HL-60/S4 (cell line): Measurements from ENCODE around the gene TAF11L11.
"Not testable (repeated sequence)": the region's sequence is repeated elsewhere in the genome, so short reads cannot be mapped to it uniquely, and the experiment has no call there.

Experiments used
- in situ Hi-C: fragments of 300-500 bp; cut with MboI; formaldehyde crosslinking; loops from 2 replicates; pipeline ENCODE4 v1.14.3; 2022; ENCODE audit warnings: low sequenced_read_pairs

Gene TAF11L11

DNA sequence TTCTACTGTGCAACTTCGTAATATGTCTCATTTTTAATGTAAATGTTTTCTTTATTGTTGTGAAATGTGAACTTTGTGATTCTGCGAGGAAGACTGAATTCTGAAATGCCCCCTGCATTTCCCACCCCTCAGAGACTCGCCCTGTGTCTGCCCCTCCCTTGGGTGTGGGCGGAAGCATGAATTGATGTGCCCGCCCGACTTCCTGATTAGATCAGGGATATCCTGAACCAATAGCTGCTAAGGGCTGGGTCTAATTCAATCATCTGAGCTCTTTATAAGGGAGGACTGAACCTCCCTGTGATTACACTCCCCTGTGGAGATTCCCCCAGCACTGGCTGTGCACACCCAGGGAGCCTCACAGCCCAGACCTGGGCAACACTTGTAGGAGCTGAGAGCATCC, at the start of gene TAF11L11:
Gene TAF11L11 (plus strand): TSS at position 304 of the 400 bp plus-strand sequence.
- in situ Hi-C loops, result not testable (repeated sequence)

DNA sequence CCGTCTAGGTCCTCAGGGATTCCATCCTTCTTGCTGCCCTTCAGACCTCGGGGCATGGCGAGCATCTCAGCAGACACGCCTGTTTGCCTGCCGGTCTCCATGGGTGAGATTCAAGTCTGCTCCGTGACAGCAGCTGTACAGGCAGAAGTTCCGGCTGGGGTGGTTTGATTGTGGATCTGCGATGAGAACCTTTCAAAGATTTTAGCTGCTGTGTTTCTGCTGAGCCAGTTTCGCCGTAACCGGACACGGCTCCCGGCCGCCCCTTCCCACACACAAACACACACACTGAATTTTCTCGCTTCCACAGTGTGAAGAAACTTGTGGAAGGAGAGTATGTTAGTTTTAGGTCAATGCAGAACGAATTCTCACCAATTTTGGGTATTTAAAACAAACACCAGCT, 18.3 kb upstream of the TAF11L11 start, which contains the start of gene TAF11L7:
Gene TAF11L7 (minus strand): TSS at position 101 of the 400 bp plus-strand sequence.
- in situ Hi-C loops, result not testable (repeated sequence)

DNA sequence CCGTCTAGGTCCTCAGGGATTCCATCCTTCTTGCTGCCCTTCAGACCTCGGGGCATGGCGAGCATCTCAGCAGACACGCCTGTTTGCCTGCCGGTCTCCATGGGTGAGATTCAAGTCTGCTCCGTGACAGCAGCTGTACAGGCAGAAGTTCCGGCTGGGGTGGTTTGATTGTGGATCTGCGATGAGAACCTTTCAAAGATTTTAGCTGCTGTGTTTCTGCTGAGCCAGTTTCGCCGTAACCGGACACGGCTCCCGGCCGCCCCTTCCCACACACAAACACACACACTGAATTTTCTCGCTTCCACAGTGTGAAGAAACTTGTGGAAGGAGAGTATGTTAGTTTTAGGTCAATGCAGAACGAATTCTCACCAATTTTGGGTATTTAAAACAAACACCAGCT, 13.1 kb upstream of the TAF11L11 start, which contains the start of gene TAF11L8:
Gene TAF11L8 (minus strand): TSS at position 101 of the 400 bp plus-strand sequence.
- in situ Hi-C loops, result not testable (repeated sequence)

DNA sequence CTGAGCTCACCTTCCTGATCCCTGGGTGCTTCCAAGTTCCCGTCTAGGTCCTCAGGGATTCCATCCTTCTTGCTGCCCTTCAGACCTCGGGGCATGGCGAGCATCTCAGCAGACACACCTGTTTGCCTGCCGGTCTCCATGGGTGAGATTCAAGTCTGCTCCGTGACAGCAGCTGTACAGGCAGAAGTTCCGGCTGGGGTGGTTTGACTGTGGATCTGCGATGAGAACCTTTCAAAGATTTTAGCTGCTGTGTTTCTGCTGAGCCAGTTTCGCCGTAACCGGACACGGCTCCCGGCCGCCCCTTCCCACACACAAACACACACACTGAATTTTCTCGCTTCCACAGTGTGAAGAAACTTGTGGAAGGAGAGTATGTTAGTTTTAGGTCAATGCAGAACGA, 9.7 kb upstream of the TAF11L11 start, which contains the start of gene TAF11L9:
Gene TAF11L9 (minus strand): TSS at position 140 of the 400 bp plus-strand sequence.
- in situ Hi-C loops, result not testable (repeated sequence)

DNA sequence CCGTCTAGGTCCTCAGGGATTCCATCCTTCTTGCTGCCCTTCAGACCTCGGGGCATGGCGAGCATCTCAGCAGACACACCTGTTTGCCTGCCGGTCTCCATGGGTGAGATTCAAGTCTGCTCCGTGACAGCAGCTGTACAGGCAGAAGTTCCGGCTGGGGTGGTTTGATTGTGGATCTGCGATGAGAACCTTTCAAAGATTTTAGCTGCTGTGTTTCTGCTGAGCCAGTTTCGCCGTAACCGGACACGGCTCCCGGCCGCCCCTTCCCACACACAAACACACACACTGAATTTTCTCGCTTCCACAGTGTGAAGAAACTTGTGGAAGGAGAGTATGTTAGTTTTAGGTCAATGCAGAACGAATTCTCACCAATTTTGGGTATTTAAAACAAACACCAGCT, 6.3 kb upstream of the TAF11L11 start, which contains the start of gene TAF11L10:
Gene TAF11L10 (minus strand): TSS at position 101 of the 400 bp plus-strand sequence.
- in situ Hi-C loops, result not testable (repeated sequence)

DNA sequence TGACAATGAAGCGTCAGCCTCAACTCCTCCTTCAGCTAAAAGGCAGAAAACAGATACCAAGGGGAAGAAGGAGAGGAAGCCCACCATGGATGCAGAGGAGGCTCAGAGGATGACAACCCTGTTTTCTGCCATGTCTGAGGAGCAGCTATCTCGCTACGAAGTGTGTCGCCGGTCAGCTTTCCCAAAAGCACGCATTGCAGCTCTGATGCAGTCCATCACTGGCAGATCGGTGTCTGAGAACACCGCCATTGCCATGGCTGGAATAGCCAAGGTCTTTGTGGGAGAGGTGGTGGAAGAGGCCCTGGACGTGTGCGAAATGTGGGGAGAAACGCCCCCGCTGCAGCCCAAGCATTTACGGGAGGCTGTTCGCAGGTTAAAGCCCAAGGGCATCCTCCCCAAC, 968 bp downstream of the TAF11L11 start:
- in situ Hi-C loops, result no loop called here

DNA sequence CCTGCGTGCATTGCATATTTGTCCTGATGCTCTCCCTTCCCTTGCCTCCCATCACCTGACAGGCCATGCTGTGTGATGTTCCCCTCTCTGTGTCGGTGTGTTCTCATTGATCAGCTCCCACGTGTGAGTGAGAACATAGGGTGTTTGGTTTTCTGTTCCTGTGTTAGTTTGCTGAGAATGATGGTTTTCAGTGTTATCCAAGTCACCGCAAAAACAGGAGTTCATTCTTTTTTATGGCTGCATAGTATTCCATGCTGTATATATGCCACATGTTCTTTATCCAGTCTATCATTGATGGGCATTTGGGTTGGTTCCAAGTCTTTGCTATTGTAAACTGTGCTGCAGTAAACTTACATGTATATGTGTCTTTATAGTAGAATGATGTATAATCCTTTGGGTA, 3.5 kb downstream of the TAF11L11 start:
- in situ Hi-C loops, result not testable (repeated sequence)

DNA sequence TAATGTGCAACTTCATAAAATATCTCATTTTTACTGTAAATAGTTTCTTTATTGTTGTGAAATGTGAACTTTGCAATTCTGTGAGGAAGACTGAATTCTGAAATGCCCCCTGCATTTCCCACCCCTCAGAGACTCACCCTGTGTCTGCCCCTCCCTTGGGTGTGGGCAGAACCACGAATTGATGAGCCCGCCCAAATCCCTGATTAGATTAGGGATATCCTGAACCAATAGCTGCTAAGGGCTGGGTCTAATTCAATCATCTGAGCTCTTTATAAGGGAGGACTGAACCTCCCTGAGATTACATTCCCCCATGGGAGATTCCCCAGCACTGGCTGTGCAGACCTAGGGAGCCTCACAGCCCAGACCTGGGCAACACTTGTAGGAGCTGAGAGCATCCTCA, 6.1 kb downstream of the TAF11L11 start, which contains the start of gene TAF11L12:
Gene TAF11L12 (plus strand): TSS at position 301 of the 400 bp plus-strand sequence.
- in situ Hi-C loops, result not testable (repeated sequence)

DNA sequence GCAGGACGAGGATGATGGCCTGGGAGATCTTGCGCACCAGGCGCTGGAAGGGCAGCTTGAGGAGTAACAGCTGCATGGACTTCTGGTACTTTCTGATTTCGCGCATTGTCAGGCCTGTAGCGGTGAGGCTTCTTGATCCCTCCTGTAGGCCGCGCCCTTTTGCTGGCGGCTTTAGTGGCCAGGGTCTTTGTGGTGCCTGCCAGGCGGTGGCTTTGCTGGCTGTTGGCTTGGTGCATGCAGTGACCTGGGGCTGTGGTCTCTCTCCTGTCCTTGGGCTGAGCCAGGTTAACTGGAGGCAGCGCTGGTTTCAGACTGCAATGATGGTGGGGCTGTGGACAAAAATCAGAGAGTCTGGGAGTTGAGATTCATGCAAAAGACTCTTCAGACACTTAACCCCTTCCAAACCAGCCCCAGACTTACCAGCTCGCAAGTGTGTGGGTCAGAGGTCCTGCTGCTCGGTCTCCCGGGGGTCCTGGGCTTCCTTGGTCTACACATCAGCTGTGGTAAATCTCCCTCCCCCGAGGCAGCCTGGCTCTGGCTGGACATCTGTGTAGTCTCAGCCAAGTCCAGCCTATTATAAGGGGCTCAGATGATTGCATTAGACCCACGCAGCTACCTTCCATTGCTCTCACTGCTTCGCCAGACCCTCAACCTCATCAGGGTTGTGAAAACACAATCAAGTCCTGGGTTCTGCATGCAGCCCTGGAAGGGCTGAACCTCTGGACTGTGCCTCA, 11.1 kb downstream of the TAF11L11 start:
- in situ Hi-C loops, result no loop called here

DNA sequence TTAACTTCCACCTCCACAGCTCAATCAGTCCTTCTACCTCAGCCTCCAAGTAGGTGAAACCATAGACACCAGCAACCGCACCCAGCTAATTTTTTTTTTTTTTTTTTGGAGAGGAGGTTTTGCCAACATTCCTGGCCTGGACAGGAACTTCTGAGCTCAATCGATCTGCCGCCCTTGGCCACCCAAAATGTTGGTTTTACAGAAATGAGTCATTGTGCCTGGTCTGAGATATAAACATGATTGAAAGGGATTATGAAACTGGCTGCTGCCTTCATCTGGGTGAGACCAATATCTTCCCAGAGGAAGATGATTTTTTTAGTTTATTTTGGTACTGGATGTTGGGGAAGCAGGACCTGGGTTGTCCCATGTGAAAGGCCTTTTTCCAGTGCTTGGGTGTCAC, 15.4 kb downstream of the TAF11L11 start:
- in situ Hi-C loops, result no loop called here

DNA sequence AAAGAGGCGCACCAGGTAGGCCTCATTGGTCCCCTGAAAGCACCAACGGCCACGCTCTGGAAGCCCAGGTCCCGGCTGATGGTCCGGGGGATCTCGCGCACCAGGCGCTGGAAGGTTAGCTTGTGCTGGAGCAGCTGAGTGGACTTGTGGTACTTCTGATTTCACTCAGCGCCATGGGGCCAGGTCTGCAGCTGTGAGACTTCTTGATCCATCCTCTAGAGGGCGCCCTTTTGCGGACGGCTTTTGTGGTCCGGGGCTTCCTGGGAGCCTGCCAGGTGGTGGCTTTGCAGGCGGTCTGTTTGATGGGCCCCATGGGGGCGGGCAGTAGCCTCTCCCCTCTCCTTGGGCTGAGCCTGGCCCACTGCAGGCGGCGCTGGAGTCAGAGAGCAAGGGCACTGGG, 16.6 kb downstream of the TAF11L11 start:
- in situ Hi-C loops, result no loop called here

DNA sequence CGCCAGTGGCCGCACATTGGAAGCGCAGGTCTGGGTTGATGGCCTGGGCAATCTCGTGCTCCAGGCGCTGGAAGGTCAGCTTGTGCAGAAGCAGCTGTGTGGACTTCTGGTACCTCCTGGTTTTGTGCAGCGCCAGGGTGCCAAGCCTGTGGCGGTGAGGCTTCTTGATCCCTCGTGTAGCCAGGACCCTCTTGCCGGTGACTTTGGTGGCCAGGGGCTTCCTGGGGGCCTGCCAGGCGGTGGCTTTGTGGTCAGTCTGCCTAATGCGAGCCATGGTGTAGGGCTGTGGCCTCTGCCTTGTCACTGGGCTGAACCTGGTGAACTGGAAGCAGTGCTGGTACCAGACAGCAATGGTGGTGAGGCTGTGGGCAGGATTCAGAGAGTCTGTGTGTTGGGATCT, 21.7 kb downstream of the TAF11L11 start:
- in situ Hi-C loops, result no loop called here

DNA sequence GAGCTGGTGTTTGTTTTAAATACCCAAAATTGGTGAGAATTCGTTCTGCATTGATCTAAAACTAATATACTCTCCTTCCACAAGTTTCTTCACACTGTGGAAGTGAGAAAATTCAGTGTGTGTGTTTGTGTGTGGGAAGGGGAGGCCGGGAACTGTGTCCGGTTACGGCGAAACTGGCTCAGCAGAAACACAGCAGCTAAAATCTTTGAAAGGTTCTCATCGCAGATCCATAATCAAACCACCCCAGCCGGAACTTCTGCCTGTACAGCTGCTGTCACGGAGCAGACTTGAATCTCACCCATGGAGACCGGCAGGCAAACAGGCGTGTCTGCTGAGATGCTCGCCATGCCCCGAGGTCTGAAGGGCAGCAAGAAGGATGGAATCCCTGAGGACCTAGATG, 27.8 kb downstream of the TAF11L11 start, which contains the start of gene TAF11L13:
Gene TAF11L13 (plus strand): TSS at position 301 of the 400 bp plus-strand sequence.
- in situ Hi-C loops, result not testable (repeated sequence)

DNA sequence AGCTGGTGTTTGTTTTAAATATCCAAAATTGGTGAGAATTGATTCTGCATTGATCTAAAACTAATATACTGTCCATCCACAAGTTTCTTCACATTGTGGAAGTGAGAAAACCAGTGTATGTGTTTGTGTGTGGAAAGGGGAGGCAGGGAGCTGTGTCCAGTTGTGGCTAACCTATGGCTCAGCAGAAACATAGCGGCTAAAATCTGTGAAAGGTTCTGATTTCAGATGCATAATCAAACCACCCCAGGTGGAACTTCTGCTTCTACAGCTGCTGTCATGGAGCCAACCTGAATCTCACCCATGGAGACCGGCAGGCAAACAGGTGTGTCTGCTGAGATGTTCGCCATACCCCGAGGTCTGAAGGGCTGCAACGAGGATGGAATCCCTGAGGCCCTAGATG, 30.2 kb downstream of the TAF11L11 start, which contains the start of gene TAF11L14:
Gene TAF11L14 (plus strand): TSS at position 301 of the 400 bp plus-strand sequence.
- in situ Hi-C loops, result no loop called here

DNA sequence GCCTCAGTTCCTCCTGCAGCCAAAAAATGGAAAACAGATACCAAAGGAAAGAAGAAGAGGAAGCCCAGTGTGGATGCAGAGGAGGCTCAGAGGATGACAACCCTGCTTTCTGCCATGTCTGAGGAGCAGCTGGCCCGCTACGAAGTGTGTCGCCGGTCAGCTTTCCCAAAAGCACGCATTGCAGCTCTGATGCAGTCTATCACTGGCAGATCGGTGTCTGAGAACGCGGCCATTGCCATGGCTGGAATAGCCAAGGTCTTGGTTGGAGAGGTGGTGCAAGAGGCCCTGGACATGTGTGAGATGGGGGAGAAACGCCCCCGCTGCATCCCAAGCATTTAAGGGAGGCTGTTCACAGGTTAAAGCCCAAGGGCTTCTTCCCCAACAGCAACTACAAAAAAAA, 45.2 kb downstream of the TAF11L11 start:
- in situ Hi-C loops, result not testable (repeated sequence)

DNA sequence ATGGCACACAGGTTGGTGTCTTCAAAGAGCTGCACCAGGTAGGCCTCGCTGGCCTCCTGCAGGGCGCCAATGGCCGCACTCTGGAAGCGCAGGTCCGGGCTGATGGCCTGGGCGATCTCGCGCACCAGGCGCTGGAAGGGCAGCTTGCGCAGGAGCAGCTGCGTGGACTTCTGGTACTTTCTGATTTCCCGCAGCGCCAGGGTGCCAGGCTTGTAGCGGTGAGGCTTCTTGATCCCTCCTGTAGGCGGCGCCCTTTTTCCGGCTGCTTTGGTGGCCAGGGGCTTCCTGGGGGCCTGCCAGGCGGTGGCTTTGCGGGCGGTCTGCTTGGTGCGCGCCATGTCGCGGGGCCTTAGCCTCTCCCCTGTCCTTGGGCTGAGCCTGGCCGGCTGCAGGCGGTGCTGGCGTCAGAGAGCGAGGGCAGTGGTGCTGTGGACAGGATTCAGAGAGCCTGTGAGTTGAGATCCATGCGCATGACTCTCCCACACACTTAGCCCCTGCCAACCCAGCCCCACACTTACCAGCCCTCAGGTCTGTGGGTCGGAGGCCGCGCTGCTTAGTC, 51.3 kb downstream of the TAF11L11 start:
- in situ Hi-C loops, result not testable (repeated sequence)
